Osteocyte (in vitro differentiated cells): ENCODE results near the gene SLC44A3. TPM values are rescaled to one million over a fixed set of nuclear protein-coding genes. Genes with fewer than 3 reads are reported as not detected.

Experiments
- DNase-seq: peaks from one replicate; pipeline ENCODE4 v3.0.0; 2021; ENCODE audit warnings: mixed read lengths; ENCODE audit not compliant: unreplicated experiment; ENCODE audit errors: extremely low spot score
- H3K27ac Mint-ChIP-seq: one replicate; pipeline ENCODE4 v1.8.0; 2021; ENCODE audit warnings: mild to moderate bottlenecking, mixed read lengths; ENCODE audit not compliant: unreplicated experiment
- H3K27me3 Mint-ChIP-seq: one replicate; pipeline ENCODE4 v1.8.0; 2021; ENCODE audit warnings: mixed read lengths; ENCODE audit not compliant: unreplicated experiment
- H3K36me3 Mint-ChIP-seq: one replicate; pipeline ENCODE4 v1.8.0; 2021; ENCODE audit warnings: mixed read lengths; ENCODE audit not compliant: unreplicated experiment
- H3K4me1 Mint-ChIP-seq: one replicate; pipeline ENCODE4 v1.8.0; 2021; ENCODE audit warnings: mixed read lengths; ENCODE audit not compliant: unreplicated experiment
- H3K4me3 Mint-ChIP-seq: one replicate; pipeline ENCODE4 v1.8.0; 2021; ENCODE audit warnings: mild to moderate bottlenecking, moderate library complexity, mixed read lengths; ENCODE audit not compliant: unreplicated experiment
- H3K9me3 Mint-ChIP-seq: one replicate; pipeline ENCODE4 v1.8.0; 2021; ENCODE audit warnings: mixed read lengths; ENCODE audit not compliant: unreplicated experiment
- total RNA-seq: library from RNA; stranded (reverse); gene quantifications from 2 replicates; pipeline ENCODE4 v1.2.1, GENCODE V29; 2021
- TF ChIP-seq, protein P1 (sequence below): fragments of 200-600 bp; sonication (generic); IDR thresholded peaks from 2 replicates; pipeline ENCODE4 v1.5.0; 2021; ENCODE audit warnings: antibody characterized with exemption, mild to moderate bottlenecking, moderate library complexity

The SLC44A3 gene
- total RNA-seq, 1 donor from 2014 or later = 2.8 TPM

DNA sequence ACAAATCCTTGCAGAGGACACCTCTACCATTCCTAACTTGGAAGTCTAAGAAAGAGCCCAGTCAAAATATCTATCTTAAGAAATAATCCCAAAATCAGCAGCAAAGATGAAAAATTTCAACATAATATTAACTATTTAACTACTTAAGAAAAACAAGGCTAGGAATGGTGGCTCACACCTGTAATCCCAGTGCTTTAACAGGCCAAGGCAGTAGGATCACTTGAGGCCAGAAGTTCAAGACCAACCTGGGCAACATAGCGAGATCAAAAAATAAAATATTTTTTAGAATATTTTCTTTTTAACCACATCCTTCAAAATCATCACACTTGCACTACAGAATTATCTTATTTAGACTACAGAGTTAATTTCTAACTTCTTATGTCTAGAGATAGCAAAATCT is 101.8 kb downstream of the SLC44A3 start:
- no peak for DNase-seq
- no peaks in the 10 kb centered on the region for H3K27me3 Mint-ChIP-seq
- peaks cover 11% of the 10 kb centered on the region for H3K36me3 Mint-ChIP-seq
- no peaks in the 10 kb centered on the region for H3K9me3 Mint-ChIP-seq
- TF ChIP-seq, protein P1, sequence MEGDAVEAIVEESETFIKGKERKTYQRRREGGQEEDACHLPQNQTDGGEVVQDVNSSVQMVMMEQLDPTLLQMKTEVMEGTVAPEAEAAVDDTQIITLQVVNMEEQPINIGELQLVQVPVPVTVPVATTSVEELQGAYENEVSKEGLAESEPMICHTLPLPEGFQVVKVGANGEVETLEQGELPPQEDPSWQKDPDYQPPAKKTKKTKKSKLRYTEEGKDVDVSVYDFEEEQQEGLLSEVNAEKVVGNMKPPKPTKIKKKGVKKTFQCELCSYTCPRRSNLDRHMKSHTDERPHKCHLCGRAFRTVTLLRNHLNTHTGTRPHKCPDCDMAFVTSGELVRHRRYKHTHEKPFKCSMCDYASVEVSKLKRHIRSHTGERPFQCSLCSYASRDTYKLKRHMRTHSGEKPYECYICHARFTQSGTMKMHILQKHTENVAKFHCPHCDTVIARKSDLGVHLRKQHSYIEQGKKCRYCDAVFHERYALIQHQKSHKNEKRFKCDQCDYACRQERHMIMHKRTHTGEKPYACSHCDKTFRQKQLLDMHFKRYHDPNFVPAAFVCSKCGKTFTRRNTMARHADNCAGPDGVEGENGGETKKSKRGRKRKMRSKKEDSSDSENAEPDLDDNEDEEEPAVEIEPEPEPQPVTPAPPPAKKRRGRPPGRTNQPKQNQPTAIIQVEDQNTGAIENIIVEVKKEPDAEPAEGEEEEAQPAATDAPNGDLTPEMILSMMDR = no peak
- no peak overlapping the region for H3K4me3 Mint-ChIP-seq
- H3K4me1 Mint-ChIP-seq = peaks cover 70% of the 10 kb centered on the region
- peak overlapping the region; percentile 66 for H3K27ac Mint-ChIP-seq

DNA sequence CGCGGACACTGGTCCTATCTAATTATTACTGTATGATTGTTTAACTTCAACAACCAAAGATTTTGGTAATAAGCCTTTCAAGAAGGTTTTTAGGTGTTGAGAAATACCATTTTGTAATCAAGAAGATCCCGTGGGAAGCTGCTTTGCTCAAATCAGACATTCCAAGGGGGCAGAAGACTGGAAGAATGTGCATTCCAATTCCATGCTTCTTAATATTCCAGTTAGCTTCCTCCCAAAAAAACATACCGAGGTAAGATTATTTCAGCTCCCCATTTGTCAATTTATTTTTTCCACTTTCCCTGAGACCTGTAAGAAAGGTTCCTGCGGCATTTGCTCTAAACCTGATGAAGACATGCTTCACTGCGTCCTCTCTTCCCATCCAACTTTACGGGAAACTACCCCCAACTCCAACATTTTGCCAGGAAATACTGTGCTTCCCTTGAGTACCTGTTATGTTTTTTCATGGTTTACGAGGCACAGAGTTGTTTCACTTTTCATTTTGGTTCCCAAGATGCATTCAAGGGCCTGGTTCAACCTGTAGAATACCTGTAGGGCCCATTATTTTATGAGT is 102.7 kb downstream of the SLC44A3 start:
- no peak for DNase-seq
- peaks cover 11% of the 10 kb centered on the region for H3K36me3 Mint-ChIP-seq
- peak overlapping the region; percentile 52 for H3K4me3 Mint-ChIP-seq
- peak overlapping the region; percentile 86 for H3K27ac Mint-ChIP-seq
- H3K4me1 Mint-ChIP-seq = peaks cover 68% of the 10 kb centered on the region
- H3K9me3 Mint-ChIP-seq = no peaks in the 10 kb centered on the region
- H3K27me3 Mint-ChIP-seq = no peaks in the 10 kb centered on the region
- TF ChIP-seq, protein P1 = no peak

DNA sequence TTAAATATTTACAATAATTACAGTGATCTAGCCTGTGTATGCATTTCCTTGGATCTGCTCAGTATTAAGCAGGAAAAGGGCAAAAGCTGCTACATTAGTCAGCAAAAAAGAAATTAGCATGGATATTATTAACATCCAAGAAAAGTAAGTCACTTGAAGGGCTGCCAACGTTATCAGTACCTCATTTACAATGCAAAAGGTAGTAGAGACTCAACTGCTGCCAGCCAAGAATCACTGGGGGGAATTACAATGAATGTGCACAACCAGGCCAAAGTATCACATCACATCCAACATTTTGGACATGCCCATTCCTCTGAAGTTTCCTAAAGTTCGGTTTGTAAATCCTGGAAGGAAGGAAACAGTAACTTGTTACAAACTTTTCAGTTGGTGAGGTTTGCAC is 104.8 kb downstream of the SLC44A3 start:
- peak overlapping the region; percentile 98 for H3K27ac Mint-ChIP-seq
- TF ChIP-seq, protein P1 = no peak
- H3K9me3 Mint-ChIP-seq = no peaks in the 10 kb centered on the region
- peaks cover 72% of the 10 kb centered on the region for H3K4me1 Mint-ChIP-seq
- no peaks in the 10 kb centered on the region for H3K27me3 Mint-ChIP-seq
- peaks cover 11% of the 10 kb centered on the region for H3K36me3 Mint-ChIP-seq
- no peak for DNase-seq
- peak overlapping the region; percentile 94 for H3K4me3 Mint-ChIP-seq

DNA sequence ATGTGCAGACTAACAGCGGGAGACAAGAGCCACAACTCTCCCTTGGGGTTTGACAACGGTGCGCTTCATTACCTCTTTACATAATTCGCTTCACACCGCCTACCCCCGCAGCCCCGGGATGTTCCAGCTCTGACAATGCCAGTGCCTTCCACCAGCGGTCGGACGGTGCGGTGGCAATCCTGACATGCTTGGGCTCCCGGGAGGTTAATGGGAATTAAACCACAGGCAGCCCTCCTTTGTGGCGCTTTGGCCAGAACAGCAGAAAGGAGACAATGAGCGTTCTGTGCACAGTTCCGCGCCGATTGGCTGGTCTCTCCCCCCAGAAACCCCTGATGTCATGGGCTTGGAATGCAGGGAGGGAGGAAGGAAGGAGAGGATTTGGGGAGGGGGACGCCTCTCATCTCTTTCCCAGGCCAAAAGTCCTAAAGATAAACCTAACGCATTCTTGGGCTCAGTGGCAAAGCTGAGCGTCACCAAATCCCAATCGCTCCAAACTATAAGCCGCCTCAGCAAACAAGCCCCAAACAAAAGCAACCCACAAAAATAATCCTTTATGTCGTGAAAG is 105.5 kb downstream of the SLC44A3 start:
- Mint-ChIP-seq H3K27me3 (no peaks in the 10 kb centered on the region), H3K27ac (peak overlapping the region; percentile 98), H3K36me3 (peaks cover 11% of the 10 kb centered on the region), H3K4me3 (peak overlapping the region; percentile 94), H3K9me3 (no peaks in the 10 kb centered on the region), H3K4me1 (peaks cover 70% of the 10 kb centered on the region)
- peak; percentile 87 for DNase-seq
- TF ChIP-seq, protein P1 = no peak

DNA sequence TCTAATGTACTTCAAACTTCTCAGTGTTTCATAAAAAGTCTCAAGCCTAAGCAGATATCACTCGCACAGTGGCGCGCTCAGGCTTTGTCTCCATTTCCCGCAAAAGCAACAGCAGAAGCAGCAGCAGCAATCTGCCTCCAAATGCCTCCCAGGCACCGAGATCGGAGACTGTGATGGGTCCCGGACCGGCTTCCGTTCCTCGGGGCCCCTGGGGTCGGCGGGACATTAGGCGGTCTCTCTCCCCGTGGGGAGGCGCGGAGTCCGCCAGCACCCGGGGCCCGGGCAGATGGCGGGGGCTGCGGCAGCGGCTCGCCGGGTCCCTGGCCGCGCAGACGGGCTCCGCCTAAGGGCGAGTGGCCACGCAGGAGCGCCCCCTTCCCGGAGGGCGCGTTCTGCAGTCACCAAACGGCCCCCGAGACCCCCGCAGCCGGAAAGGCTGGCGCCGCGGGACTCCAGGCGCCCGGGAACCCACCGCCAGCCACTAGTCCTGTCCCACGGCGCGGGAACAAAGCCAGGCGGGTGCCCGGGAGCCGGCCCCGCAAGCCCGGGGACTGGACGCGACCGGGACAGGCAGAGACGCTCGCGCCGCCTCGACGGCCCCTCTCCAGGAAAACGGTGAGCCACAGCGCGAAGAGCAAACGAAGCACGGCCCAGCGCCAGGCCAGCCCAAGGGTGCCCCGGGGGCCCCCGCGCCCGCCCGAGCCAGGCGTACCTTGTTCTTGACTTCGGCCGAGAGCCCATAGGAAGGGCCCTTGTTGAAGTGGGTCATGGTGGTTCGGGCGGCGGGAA is 106.2 kb downstream of the SLC44A3 start:
- Mint-ChIP-seq H3K27me3 (no peaks in the 10 kb centered on the region), H3K9me3 (no peaks in the 10 kb centered on the region), H3K27ac (peak overlapping the region; percentile 98), H3K4me1 (peaks cover 68% of the 10 kb centered on the region), H3K36me3 (peaks cover 11% of the 10 kb centered on the region), H3K4me3 (peak overlapping the region; percentile 94)
- TF ChIP-seq, protein P1 = peak; percentile 65
- DNase-seq = peak; percentile 89
